HG02623 (cell line): ENCODE measurements around the gene PTPN1.
"Not testable (repeated sequence)": the region's sequence is repeated elsewhere in the genome, so short reads cannot be mapped to it uniquely, and the experiment has no call there.

Experiments used
- ATAC-seq: cut with Tn5 transposase; IDR thresholded peaks from one replicate; pipeline ENCODE4 v1.9.1; 2021; ENCODE audit warnings: moderate library complexity; ENCODE audit not compliant: unreplicated experiment

The PTPN1 gene

DNA sequence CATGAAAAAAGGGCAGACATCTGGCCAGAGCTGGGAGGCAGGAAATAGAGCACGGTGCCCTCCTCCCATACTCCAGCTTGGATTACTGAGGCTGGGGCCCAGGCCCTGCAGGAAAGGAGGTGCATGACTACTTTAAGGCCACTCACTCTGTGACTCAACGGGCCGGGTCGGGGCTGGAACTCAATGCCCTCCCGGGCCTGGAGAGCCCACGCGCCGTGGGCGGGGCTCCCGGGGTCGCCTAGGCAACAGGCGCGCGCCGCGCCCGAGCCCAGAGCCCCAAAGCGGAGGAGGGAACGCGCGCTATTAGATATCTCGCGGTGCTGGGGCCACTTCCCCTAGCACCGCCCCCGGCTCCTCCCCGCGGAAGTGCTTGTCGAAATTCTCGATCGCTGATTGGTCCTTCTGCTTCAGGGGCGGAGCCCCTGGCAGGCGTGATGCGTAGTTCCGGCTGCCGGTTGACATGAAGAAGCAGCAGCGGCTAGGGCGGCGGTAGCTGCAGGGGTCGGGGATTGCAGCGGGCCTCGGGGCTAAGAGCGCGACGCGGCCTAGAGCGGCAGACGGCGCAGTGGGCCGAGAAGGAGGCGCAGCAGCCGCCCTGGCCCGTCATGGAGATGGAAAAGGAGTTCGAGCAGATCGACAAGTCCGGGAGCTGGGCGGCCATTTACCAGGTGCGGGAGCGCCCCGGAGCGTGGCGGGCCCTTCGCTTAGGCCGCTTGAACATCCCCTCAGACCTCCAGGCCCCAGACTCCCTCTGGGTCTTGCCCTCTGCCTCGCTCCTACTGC, at the start of gene PTPN1:
TSS of gene PTPN1 (plus strand) at position 461 of the 783 bp plus-strand sequence. CDS start at position 606, 145 bp downstream.
- peak; percentile 82 for ATAC-seq

DNA sequence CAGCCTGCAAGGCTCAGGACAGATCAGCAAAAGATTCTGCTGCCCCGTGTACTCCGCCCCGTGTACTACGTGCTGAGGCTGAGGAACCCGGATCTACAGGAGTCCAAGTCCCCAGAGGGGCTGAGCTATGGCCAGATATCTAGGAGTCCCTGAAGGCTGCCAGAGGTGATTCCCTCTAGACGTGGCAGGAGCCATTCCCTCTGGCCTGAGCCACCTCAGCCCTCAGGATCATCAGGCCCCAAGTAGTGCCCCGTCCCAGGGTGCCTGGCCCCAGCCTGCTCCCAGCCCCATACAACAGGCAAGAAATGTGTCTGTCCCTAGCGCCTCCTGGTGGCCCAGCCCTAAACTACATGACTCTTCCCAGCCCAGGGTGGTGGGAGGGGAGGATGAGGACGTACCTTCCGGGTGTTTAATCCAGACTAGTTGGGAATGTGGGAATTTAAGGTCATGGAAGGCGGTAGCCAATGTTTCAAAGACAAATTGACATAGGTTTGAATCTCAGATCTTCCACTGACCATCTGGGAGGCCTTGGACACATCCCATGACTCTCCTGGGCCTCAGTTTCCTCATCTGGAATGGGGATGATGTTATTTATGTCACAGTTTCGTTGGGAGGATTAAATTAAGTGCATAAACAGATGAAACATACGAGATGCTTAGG, 49.4 kb upstream of the PTPN1 start:
- no peak for ATAC-seq

DNA sequence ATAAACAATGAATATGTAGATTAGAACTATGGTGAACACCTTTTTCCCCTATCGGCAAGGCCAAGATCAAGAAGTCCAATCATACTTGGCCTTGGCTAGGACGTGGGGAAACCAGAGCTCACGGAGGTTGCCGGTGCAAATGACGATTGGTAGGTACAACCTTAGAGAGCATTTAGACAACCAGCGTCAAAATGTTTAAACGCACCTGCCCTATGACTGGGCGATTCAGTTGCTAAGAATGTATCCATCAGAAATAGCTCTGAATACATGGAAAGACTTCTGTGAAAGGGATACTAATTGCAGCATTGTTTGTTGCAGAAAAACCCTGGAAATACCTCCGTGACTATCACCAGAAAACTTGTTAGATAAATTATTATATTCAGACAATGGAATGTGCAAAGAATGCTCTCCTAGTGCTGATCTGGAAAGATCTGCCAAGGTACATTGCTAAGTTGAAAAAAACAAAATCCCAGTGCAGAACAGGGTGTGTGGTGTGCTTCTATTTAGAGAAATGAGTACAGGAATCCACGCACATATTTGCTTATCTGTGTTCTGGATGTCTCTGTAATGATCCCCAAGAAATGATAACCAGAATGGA, 48.0 kb upstream of the PTPN1 start:
- ATAC-seq, result no peak

GRCh38 chr20:50464026-50464724, 46.0 kb upstream of the PTPN1 start:
- no peak for ATAC-seq

DNA sequence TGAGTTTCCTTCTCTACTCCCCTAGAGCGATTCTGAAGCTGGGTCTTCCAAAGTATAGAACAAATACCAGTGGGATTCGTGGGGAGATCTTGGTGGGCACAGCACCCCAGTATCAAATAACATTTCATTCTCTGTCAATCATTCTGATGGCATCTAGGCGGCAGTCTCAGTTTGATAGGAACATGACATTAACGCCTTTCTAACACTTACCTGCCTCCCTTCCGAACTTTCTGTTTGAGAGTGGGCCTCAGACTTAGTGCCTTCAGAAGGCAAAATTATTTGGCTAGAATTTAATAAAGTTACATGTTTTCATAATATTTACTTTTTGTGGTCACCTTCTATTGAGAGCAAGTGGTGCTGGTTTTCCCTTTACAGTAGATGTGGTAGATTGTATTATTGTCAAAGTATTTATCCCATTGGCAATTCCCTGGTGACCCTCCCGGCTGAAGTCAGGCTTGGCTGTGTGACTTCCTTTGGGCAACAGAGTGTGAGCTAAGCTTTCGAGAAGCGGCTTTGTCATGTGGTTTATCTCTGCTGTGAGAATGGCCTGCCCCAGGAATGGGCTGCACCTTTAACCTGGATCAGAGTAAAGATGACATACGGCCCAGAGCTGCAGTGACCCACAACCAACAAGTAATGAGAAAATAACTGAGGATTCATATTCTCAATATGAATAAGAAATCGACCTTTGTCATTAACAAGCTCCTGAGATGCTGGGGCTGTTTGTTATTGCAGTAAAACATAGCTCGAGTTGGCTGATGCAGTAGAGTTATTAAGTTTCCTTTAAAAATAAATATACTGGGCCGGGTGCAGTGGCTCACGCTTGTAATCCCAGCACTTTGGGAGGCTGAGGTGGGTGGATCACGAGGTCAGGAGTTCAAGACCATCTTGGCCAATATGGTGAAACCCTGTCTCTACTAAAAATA, 45.2 kb upstream of the PTPN1 start:
- no peak for ATAC-seq

- ATAC-seq, result no peak
Observed at GRCh38 chr20:50467174-50467573, 43.0 kb upstream of the PTPN1 start.

DNA sequence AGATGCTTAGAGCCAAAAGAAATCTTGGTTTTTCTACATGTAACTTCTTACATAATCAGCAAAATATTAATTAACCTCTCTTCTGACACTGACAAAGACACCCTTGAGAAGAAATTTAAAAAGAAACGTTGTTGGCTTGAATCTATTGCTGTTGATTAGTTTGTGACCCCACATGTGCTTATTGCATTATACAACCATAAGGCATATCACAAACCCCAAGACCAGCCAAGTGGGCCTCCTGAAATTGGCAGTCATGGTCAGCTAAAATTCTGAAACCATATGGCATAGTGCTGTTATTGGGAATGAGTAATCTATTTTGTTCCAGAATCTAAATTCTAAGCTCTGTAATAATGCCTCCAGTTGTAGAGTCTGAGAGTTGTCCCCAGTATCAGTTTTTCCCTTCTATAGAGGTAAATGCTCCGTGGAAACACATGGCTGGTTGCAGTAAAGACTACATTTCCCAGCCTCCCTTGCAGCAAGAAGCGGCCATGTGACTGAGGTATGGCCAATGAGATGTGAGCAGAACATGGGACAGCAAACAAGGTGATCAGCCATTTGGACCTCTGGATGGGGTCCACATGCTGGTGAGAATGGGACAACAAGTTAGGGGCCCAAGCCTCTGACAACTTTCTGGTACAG, 42.3 kb upstream of the PTPN1 start:
- no peak for ATAC-seq

GRCh38 chr20:50468378-50468798, 41.8 kb upstream of the PTPN1 start:
- no peak for ATAC-seq

- no peak for ATAC-seq
Observed at GRCh38 chr20:50469176-50469723, 40.9 kb upstream of the PTPN1 start.

- no peak for ATAC-seq
Observed at GRCh38 chr20:50469796-50470195, 40.4 kb upstream of the PTPN1 start.

DNA sequence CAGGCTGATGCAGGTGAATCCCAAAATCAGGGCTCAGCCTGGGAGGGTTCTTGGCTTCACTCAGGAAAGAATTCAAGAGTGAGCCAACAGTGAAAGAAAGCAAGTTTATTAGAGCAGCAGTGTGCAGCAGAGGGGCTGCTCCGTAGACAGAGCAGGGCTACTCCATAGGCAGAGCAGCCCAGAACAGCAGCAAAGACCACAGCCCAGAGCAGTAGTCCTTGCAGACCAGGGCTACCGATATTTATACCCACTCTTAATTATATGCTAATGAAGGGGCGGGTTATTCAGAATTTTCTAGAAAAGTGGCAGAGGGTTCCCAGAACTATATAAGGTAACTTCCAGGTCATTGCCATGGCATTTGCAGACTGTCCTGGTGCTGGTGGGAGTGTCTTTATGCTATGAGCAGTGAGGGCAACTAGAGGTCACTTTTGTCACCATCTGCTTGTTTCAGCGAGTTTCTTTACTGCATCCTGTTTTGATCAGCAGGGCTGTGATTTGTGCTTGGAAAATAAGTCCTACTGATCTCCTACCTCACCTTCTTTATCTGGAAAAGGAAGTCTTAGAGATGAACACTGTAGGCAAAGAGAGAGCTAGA, 39.8 kb upstream of the PTPN1 start:
- no peak for ATAC-seq

- ATAC-seq, result no peak
Observed at GRCh38 chr20:50471231-50471630, 39.0 kb upstream of the PTPN1 start.

DNA sequence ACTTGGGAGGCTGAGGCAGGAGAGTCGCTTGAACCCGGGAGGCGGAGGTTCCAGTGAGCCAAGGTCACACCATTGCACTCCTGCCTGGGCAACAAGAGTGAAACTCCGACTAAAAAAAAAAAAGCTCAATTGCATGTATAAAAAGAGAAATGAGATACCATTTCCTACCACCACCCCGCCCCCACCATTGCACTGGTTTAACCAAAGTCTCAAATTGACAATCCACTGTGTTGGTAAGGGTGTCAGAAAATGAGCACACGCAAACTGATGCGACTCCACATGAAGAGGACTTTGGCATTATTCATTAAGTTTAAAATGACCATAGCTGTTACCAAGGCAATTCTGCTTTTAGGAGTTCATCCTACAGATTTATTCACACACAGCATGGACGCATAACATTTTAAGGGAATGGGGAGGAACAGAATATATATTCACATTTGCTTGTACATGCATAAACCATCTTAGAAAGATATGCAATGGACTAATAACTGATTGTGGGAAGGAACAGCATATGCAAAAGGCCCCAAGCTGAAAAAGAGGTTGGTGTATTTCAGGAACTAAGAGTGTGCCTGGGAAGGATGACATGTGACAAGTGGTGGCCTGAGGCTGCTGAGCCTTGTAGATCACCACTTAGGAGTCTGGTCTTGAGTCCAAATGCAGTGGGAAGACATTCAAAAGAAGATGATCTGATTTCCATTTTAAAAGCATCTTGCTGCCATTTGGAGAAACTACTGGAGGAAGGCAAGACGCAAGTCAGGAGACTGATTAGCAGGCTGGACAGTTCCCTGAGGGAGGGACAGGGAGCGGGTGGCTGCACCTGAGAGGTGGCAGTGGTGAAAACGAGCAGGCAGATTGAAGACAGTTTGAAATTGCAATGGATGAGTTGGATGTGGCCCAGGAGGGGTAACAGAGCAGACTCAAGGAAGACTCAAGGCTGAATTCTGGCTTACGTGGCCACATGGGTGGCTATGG, 37.2 kb upstream of the PTPN1 start:
- no peak for ATAC-seq

DNA sequence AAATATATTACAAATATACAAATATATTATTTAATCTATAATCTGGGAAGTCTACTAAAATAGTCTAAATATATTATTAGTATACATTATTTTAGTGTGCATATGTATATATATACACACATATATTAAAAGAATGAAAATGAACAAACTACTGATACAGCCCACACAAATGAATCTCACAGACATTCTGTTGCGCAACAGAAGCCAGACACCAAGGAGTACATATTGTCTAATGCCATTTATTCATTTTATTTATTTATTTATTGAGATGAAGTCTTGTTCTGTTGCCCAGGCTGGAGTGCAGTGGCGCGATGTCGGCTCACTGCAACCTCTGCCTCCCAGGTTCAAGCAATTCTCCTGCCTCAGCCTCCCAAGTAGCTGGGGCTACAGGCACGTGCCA, 35.8 kb upstream of the PTPN1 start:
- ATAC-seq, result not testable (repeated sequence)

GRCh38 chr20:50475681-50476292, 34.4 kb upstream of the PTPN1 start:
- no peak for ATAC-seq

DNA sequence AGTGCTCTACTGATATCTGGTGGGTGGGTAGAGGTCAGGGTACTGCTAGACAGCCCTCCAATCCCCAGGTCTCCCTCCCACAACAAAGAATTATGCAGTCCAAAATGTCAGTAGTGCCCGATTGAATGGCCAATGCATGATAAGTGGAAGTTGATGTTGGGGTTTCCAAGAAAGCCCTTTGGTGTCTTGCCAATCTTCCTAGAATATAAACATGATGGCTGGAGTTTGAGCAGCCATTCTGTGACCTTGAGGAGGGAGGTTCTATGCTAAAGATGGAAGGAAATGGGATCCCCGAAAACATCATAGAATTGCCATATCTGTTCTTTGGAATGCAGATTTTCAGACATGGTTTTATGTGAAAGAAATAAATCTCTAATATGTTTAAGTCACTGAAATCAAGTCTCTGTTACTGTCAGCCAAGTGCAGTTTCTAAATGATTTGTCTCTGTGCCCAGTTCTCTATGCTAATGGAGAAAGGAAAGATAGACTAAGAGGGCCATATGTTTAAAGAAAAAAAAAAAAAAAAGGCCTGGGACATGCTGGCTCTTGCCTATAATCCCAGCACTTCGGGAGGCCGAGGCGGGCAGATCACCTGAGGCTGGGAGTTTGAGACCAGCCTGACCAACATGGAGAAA, 32.8 kb upstream of the PTPN1 start:
- ATAC-seq, result no peak
